ENCODE data around the gene MORF4L1. TPM values are rescaled to one million over a fixed set of nuclear protein-coding genes. Genes with fewer than 3 reads are reported as not detected.
"Not testable (repeated sequence)": the region's sequence is repeated elsewhere in the genome, so short reads cannot be mapped to it uniquely, and the experiment has no call there.

Gene MORF4L1
- total and polyA plus RNA-seq, 2 experiments from 2014 or later, result 340 to 381 TPM

DNA sequence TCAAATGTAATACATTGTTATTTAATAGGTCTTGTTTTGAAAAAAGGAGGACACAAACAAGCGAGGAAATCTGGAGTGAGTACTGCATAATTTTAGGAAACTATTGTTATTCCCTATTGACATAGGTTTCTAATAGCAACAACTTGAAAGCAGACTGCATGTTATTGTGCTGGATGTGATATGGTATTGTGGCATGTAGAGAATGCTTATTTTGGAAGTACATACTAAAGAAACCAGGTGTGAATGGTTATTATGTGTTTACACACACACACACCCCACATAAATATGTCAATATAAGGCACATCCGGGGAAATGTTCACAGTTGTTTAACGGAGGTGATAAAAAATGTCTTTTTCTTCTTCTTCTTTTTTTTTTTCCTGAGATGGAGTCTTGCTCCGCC is 5.9 kb upstream of the MORF4L1 start:
- Histone ChIP-seq H3K9me2 (replicated peaks; ENCODE audit: insufficient read depth) (no peaks in the 10 kb centered on the region), H3K79me2 (no peaks in the 10 kb centered on the region), H2AFZ (no peak overlapping the region), H3K4me2 (no peak overlapping the region), H3K27ac (no peak overlapping the region), H4K20me1 (ENCODE audit: insufficient read depth, poor library complexity, severe bottlenecking) (no peaks in the 10 kb centered on the region), H3K9me3 (ENCODE audit: low read depth) (no peaks in the 10 kb centered on the region), H3K4me3 (no peak overlapping the region), H3K4me1 (ENCODE audit: insufficient read depth) (no peaks in the 10 kb centered on the region), H3K36me3 (replicated peaks; ENCODE audit: insufficient read depth, low read depth) (no peaks in the 10 kb centered on the region), H3K27me3 (no peaks in the 10 kb centered on the region)
- 77% methylated on average over 4 of the region's 4 CpGs for WGBS (ENCODE audit: low lambda C conversion rate, missing lambda C conversion rate)
- TF ChIP-seq EZH2phosphoT487 (IDR thresholded peaks at IDR 0.05; ENCODE audit: low read depth, severe bottlenecking, unreplicated experiment), result no peak
- TF ChIP-seq EZH2 (IDR thresholded peaks at IDR 0.05; ENCODE audit: borderline replicate concordance), result no peak
- TF ChIP-seq CTCF (IDR thresholded peaks at IDR 0.05; ENCODE audit: poor library complexity), result no peak
- DNase-seq (ENCODE audit: low spot score), result no peak

DNA sequence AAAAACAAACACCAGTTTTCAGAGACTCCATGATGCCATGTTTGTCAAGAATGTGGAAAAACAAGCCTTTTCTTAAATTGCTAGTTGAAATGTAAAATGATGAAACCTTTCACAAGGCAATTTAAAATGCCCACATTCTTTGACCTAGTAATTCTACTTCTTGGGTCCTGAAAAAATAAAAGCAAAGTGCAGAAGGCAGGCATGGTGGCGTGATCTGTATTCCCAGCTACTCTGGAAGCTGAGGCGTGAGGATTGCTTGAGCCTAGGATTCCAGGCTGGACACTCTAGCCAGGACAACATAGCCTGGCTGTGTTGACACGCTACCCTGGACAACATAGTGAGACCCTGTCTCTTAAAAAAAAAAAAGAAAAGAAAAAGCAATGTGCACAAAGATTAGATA is 4.3 kb upstream of the MORF4L1 start:
- Histone ChIP-seq H3K9me3 (ENCODE audit: low read depth) (no peaks in the 10 kb centered on the region), H3K9me2 (replicated peaks; ENCODE audit: insufficient read depth) (no peaks in the 10 kb centered on the region), H3K27ac (no peak overlapping the region), H3K27me3 (no peaks in the 10 kb centered on the region), H3K36me3 (replicated peaks; ENCODE audit: insufficient read depth, low read depth) (no peaks in the 10 kb centered on the region), H3K4me3 (no peak overlapping the region), H3K4me2 (no peak overlapping the region), H4K20me1 (ENCODE audit: insufficient read depth, poor library complexity, severe bottlenecking) (no peaks in the 10 kb centered on the region), H3K4me1 (ENCODE audit: insufficient read depth) (no peaks in the 10 kb centered on the region), H3K79me2 (peaks cover 6% of the 10 kb centered on the region), H2AFZ (no peak overlapping the region)
- 95% methylated on average over 3 of the region's 3 CpGs for WGBS (ENCODE audit: low lambda C conversion rate, missing lambda C conversion rate)
- TF ChIP-seq CTCF (IDR thresholded peaks at IDR 0.05; ENCODE audit: poor library complexity), result no peak
- no peak for TF ChIP-seq EZH2 (IDR thresholded peaks at IDR 0.05; ENCODE audit: borderline replicate concordance)
- TF ChIP-seq EZH2phosphoT487 (IDR thresholded peaks at IDR 0.05; ENCODE audit: low read depth, severe bottlenecking, unreplicated experiment), result no peak
- no peak for DNase-seq (ENCODE audit: low spot score)

- H3K9me3 ChIP-seq (ENCODE audit: low read depth); H3K9me2 ChIP-seq (replicated peaks; ENCODE audit: insufficient read depth); H3K36me3 ChIP-seq (replicated peaks; ENCODE audit: insufficient read depth, low read depth); H3K27me3 ChIP-seq: not testable (repeated sequence)
- H3K79me2 ChIP-seq, result peaks cover 37% of the 10 kb centered on the region
- H2AFZ ChIP-seq, result peak overlapping the region; percentile 77
- peak overlapping the region; percentile 98 for H3K27ac ChIP-seq
- H3K4me1 ChIP-seq (ENCODE audit: insufficient read depth), result peaks cover 18% of the 10 kb centered on the region
- DNase-seq (ENCODE audit: low spot score), result peak; percentile 52
- peaks cover 32% of the 10 kb centered on the region for H4K20me1 ChIP-seq (ENCODE audit: insufficient read depth, poor library complexity, severe bottlenecking)
- H3K4me3 ChIP-seq, result peak overlapping the region; percentile 50
- 67% methylated on average over 24 of the region's 24 CpGs for WGBS (ENCODE audit: low lambda C conversion rate, missing lambda C conversion rate)
- peak overlapping the region; percentile 85 for H3K4me2 ChIP-seq
Measured at GRCh38 chr15:78871483-78872127, 1.1 kb upstream of the MORF4L1 start.

- Histone ChIP-seq H2AFZ (peak overlapping the region; percentile 25), H3K27me3 (no peaks in the 10 kb centered on the region), H3K9me3 (ENCODE audit: low read depth) (no peaks in the 10 kb centered on the region), H3K4me1 (ENCODE audit: insufficient read depth) (peaks cover 30% of the 10 kb centered on the region), H3K79me2 (peaks cover 53% of the 10 kb centered on the region), H4K20me1 (ENCODE audit: insufficient read depth, poor library complexity, severe bottlenecking) (peaks cover 47% of the 10 kb centered on the region), H3K36me3 (replicated peaks; ENCODE audit: insufficient read depth, low read depth) (no peaks in the 10 kb centered on the region), H3K9me2 (replicated peaks; ENCODE audit: insufficient read depth) (no peaks in the 10 kb centered on the region), H3K27ac (peak overlapping the region; percentile 100), H3K4me2 (peak overlapping the region; percentile 91), H3K4me3 (peak overlapping the region; percentile 100)
- WGBS (ENCODE audit: low lambda C conversion rate, missing lambda C conversion rate), result 0% methylated on average over 40 of the region's 75 CpGs
- TF ChIP-seq CTCF (IDR thresholded peaks at IDR 0.05; ENCODE audit: poor library complexity) (peak; percentile 46), EZH2 (IDR thresholded peaks at IDR 0.05; ENCODE audit: borderline replicate concordance) (no peak), EZH2phosphoT487 (IDR thresholded peaks at IDR 0.05; ENCODE audit: low read depth, severe bottlenecking, unreplicated experiment) (no peak)
- DNase-seq (ENCODE audit: low spot score), result peak; percentile 94
Measured at GRCh38 chr15:78872972-78873792, 492 bp downstream of the MORF4L1 start.
